Neural cell (in vitro differentiated cells): ENCODE measurements around the gene ATF7.

Experiments used
- CTCF ChIP-seq: fragments of 450-650 bp; IDR thresholded peaks from 2 replicates; pipeline ENCODE4 v1.5.1; 2014; ENCODE audit warnings: antibody characterized with exemption, mild to moderate bottlenecking, moderate library complexity; ENCODE audit not compliant: poor library complexity, severe bottlenecking
- EP300 ChIP-seq: fragments of 450-650 bp; conservative IDR thresholded peaks from 2 replicates; pipeline ENCODE4 v1.6.1; 2014; ENCODE audit warnings: antibody characterized with exemption, mild to moderate bottlenecking, moderate library complexity; ENCODE audit not compliant: poor library complexity, severe bottlenecking
- EZH2 ChIP-seq: fragments of 200-600, 300-800 bp; shearing (Covaris generic), sonication (generic); IDR thresholded peaks from 2 replicates; pipeline ENCODE4 v1.6.1; 2014; ENCODE audit warnings: antibody characterized with exemption, low read length, borderline replicate concordance, mild to moderate bottlenecking; ENCODE audit not compliant: insufficient read depth, poor library complexity, severe bottlenecking
- MXI1 ChIP-seq: fragments of 450-650 bp; conservative IDR thresholded peaks from 2 replicates; pipeline ENCODE4 v1.6.1; 2014; ENCODE audit warnings: antibody characterized with exemption, mild to moderate bottlenecking; ENCODE audit not compliant: poor library complexity, severe bottlenecking
- POLR2AphosphoS5 ChIP-seq: IDR thresholded peaks from 2 replicates; pipeline ENCODE4 v1.6.1; 2012
- RAD21 ChIP-seq: fragments of 450-650 bp; conservative IDR thresholded peaks from 2 replicates; pipeline ENCODE4 v1.6.1; 2014; ENCODE audit warnings: antibody characterized with exemption, mild to moderate bottlenecking, moderate library complexity
- REST ChIP-seq: IDR thresholded peaks from 2 replicates; pipeline ENCODE4 v1.6.1; 2012; ENCODE audit warnings: borderline replicate concordance
- TAF1 ChIP-seq: IDR thresholded peaks from 2 replicates; pipeline ENCODE4 v1.6.1; 2012; ENCODE audit warnings: low read depth

GRCh38 chr12:53523131-53523530 lies 103.1 kb downstream of the ATF7 start:
- TF ChIP-seq CTCF (no peak), POLR2AphosphoS5 (no peak), EP300 (no peak), TAF1 (no peak), MXI1 (no peak), RAD21 (no peak), EZH2 (no peak), REST (no peak)
